ENCODE measurements around the gene DPP6. TPM values are rescaled to one million over a fixed set of nuclear protein-coding genes. Genes with fewer than 3 reads are reported as not detected.

The DPP6 gene
- polyA plus RNA-seq, 1 of the 3 experiments (the other 2 are of a cell fraction), result not detected

DNA sequence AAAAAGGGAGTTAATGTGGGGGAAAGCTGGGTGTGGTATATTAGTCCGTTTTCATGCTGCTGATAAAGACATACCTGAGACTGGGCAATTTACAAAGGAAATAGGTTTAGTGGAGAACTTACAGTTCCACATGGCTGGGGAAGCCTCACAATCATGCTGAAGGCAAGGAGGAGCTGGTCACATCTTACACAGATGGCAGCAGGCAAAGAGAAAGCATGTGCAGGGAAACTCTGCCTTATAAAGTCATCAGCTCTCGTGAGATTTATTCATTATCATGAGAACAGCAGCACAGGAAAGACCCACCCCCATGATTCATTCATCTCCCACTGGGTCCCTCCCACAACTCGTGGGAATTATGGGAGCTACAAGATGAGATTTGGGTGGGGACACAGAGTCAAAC is 836.5 kb downstream of the DPP6 start:
- Histone ChIP-seq H3K27me3 (ENCODE audit: insufficient read depth) (no peaks in the 10 kb centered on the region), H4K20me1 (ENCODE audit: insufficient read depth) (no peaks in the 10 kb centered on the region), H3F3A (replicated peaks; ENCODE audit: insufficient read depth) (peaks cover 10% of the 10 kb centered on the region), H3K4me3 (ENCODE audit: low read depth in 2 of 2, low read length in 1 of 2) (no peak overlapping the region), H3K36me3 (replicated peaks in 1 of 2; ENCODE audit: control insufficient read depth in 1 of 2, insufficient read depth in 2 of 2, low read length in 1 of 2) (no peaks in the 10 kb centered on the region), H3K27ac (ENCODE audit: low read depth in 2 of 2, low read length in 1 of 2) (no peak overlapping the region), H3K4me1 (ENCODE audit: control insufficient read depth in 1 of 2, insufficient read depth in 2 of 2, low read depth in 1 of 2, low read length in 1 of 2) (no peaks in the 10 kb centered on the region), H3K9me2 (no peaks in the 10 kb centered on the region), H3K9me3 (no peaks in the 10 kb centered on the region), H3K79me2 (ENCODE audit: insufficient read depth) (no peaks in the 10 kb centered on the region), H3K4me2 (no peak overlapping the region), H2AFZ (ENCODE audit: low read depth) (no peak overlapping the region), H3K9ac (no peak overlapping the region)
- ChIA-PET CTCF (interaction anchor here (0.8 to 1.5 kb wide), 4 partner anchors 24 to 510 kb away, joined by 3 to 6 read pairs (median 4); no protein-coding TSS in a partner anchor), POLR2A (interaction anchor here (1.4 kb wide), 1 partner anchor 17 kb away, joined by 3 read pairs; no protein-coding TSS in a partner anchor)
- 13% methylated on average over 3 of the region's 3 CpGs for WGBS (ENCODE audit: low lambda C conversion rate)
- DNase-seq, result no peak
- TF ChIP-seq, protein P1, sequence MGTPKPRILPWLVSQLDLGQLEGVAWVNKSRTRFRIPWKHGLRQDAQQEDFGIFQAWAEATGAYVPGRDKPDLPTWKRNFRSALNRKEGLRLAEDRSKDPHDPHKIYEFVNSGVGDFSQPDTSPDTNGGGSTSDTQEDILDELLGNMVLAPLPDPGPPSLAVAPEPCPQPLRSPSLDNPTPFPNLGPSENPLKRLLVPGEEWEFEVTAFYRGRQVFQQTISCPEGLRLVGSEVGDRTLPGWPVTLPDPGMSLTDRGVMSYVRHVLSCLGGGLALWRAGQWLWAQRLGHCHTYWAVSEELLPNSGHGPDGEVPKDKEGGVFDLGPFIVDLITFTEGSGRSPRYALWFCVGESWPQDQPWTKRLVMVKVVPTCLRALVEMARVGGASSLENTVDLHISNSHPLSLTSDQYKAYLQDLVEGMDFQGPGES (IDR thresholded peaks at IDR 0.05; ENCODE audit: low read depth, low read length), result no peak
- TF ChIP-seq YY1 (IDR thresholded peaks at IDR 0.05; ENCODE audit: low read depth), result no peak
- TF ChIP-seq MXI1 (IDR thresholded peaks at IDR 0.05; ENCODE audit: low read depth, low read length), result no peak
- TF ChIP-seq, protein P2, sequence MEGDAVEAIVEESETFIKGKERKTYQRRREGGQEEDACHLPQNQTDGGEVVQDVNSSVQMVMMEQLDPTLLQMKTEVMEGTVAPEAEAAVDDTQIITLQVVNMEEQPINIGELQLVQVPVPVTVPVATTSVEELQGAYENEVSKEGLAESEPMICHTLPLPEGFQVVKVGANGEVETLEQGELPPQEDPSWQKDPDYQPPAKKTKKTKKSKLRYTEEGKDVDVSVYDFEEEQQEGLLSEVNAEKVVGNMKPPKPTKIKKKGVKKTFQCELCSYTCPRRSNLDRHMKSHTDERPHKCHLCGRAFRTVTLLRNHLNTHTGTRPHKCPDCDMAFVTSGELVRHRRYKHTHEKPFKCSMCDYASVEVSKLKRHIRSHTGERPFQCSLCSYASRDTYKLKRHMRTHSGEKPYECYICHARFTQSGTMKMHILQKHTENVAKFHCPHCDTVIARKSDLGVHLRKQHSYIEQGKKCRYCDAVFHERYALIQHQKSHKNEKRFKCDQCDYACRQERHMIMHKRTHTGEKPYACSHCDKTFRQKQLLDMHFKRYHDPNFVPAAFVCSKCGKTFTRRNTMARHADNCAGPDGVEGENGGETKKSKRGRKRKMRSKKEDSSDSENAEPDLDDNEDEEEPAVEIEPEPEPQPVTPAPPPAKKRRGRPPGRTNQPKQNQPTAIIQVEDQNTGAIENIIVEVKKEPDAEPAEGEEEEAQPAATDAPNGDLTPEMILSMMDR (IDR thresholded peaks at IDR 0.05), result no peak
- no peak for TF ChIP-seq RXRA (IDR thresholded peaks at IDR 0.05; ENCODE audit: borderline replicate concordance, low read depth)
- TF ChIP-seq, protein P3, sequence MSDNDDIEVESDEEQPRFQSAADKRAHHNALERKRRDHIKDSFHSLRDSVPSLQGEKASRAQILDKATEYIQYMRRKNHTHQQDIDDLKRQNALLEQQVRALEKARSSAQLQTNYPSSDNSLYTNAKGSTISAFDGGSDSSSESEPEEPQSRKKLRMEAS (IDR thresholded peaks at IDR 0.05; ENCODE audit: low read depth), result no peak
- no peak for TF ChIP-seq GABPA (IDR thresholded peaks at IDR 0.05; ENCODE audit: low read depth)
- no peak for TF ChIP-seq EZH2phosphoT487 (IDR thresholded peaks at IDR 0.05; ENCODE audit: borderline replicate concordance, low read depth)
- TF ChIP-seq TEAD4 (IDR thresholded peaks at IDR 0.05; ENCODE audit: borderline replicate concordance, insufficient read depth), result no peak
- no peak for TF ChIP-seq FOXM1 (IDR thresholded peaks at IDR 0.05; ENCODE audit: low read depth)
- TF ChIP-seq RCOR1 (IDR thresholded peaks at IDR 0.05; ENCODE audit: low read length), result no peak
- no peak for TF ChIP-seq SMC3 (IDR thresholded peaks at IDR 0.05; ENCODE audit: low read depth, low read length)
- TF ChIP-seq, protein P4, sequence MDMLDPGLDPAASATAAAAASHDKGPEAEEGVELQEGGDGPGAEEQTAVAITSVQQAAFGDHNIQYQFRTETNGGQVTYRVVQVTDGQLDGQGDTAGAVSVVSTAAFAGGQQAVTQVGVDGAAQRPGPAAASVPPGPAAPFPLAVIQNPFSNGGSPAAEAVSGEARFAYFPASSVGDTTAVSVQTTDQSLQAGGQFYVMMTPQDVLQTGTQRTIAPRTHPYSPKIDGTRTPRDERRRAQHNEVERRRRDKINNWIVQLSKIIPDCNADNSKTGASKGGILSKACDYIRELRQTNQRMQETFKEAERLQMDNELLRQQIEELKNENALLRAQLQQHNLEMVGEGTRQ (IDR thresholded peaks at IDR 0.05; ENCODE audit: borderline replicate concordance, low read depth, low read length), result no peak
- no peak for TF ChIP-seq POLR2AphosphoS5 (IDR thresholded peaks at IDR 0.05; ENCODE audit: low read depth, low read length)
- no peak for TF ChIP-seq RFX5 (IDR thresholded peaks at IDR 0.05; ENCODE audit: low read length)
- TF ChIP-seq ELF1 (IDR thresholded peaks at IDR 0.05), result no peak
- TF ChIP-seq NRF1 (IDR thresholded peaks at IDR 0.05; ENCODE audit: low read depth, low read length), result no peak
- TF ChIP-seq, protein P5, sequence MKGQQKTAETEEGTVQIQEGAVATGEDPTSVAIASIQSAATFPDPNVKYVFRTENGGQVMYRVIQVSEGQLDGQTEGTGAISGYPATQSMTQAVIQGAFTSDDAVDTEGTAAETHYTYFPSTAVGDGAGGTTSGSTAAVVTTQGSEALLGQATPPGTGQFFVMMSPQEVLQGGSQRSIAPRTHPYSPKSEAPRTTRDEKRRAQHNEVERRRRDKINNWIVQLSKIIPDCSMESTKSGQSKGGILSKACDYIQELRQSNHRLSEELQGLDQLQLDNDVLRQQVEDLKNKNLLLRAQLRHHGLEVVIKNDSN (IDR thresholded peaks at IDR 0.05; ENCODE audit: borderline replicate concordance, low read depth), result no peak
- no peak for TF ChIP-seq MEF2A (IDR thresholded peaks at IDR 0.05; ENCODE audit: borderline replicate concordance, low read depth)
- TF ChIP-seq SIN3A (IDR thresholded peaks at IDR 0.05; ENCODE audit: borderline replicate concordance, low read depth, low read length), result no peak
